Caco-2 (cell line): ENCODE data around the gene AAMDC. TPM values are rescaled to one million over a fixed set of nuclear protein-coding genes. Genes with fewer than 3 reads are reported as not detected.
"Not testable (repeated sequence)": the region's sequence is repeated elsewhere in the genome, so short reads cannot be mapped to it uniquely, and the experiment has no call there.

Experiments used
- BruUV-seq: library from RNA; stranded (reverse); fragments of 400-500 nt; replicated peaks from 2 replicates; lab custom pipeline; 2021; lab: Mats Ljungman, UMichigan
- CTCF ChIA-PET: fragments of 300-600 bp; sonication (Branson Sonifier 250); formaldehyde crosslinking; loops from one replicate; lab custom pipeline; 2022; ENCODE audit warnings: antibody characterized with exemption; lab: Charles Lee
- POLR2A ChIA-PET: fragments of 300-600 bp; sonication (Branson Sonifier 250); formaldehyde crosslinking; loops from one replicate; lab custom pipeline; 2022; ENCODE audit warnings: antibody characterized with exemption; lab: Charles Lee
- DNase-seq, 2 experiments: peaks; one replicate each; pipeline versions ENCODE4 v3.0.0 to v3.0.0-alpha.2; 2020 to 2022
- H3K27me3 ChIP-seq: replicated peaks from 2 replicates; pipeline ENCODE4 v1.6.0; 2011; ENCODE audit warnings: low read length; ENCODE audit not compliant: control insufficient read depth, insufficient read depth
- H3K36me3 ChIP-seq: 2 replicates; pipeline ENCODE4 v1.5.1; 2011; ENCODE audit warnings: low read length; ENCODE audit not compliant: control insufficient read depth, insufficient read depth
- H3K4me1 ChIP-seq: fragments of 250-450 bp; sonication (Bioruptor Pico); 2 replicates; pipeline ENCODE4 v1.5.1; 2020; ENCODE audit warnings: mild to moderate bottlenecking
- H3K4me3 ChIP-seq: 2 replicates; pipeline ENCODE4 v1.5.1; 2011; ENCODE audit warnings: low read depth, mild to moderate bottlenecking, control low read depth, low read length
- H3K9me3 ChIP-seq: fragments of 250-450 bp; sonication (Bioruptor Pico); 2 replicates; pipeline ENCODE4 v1.5.1; 2020; ENCODE audit warnings: mild to moderate bottlenecking, moderate library complexity
- H3K27ac Mint-ChIP-seq: one replicate; pipeline ENCODE4 v1.8.0; 2022; ENCODE audit warnings: mixed read lengths; ENCODE audit not compliant: unreplicated experiment
- H3K27me3 Mint-ChIP-seq: one replicate; pipeline ENCODE4 v1.8.0; 2022; ENCODE audit warnings: mixed read lengths; ENCODE audit not compliant: insufficient read depth, unreplicated experiment
- H3K36me3 Mint-ChIP-seq: one replicate; pipeline ENCODE4 v1.8.0; 2022; ENCODE audit warnings: mild to moderate bottlenecking, mixed read lengths; ENCODE audit not compliant: insufficient read depth, unreplicated experiment
- H3K4me1 Mint-ChIP-seq: one replicate; pipeline ENCODE4 v1.8.0; 2022; ENCODE audit warnings: low read depth, mixed read lengths; ENCODE audit not compliant: unreplicated experiment
- H3K4me3 Mint-ChIP-seq: one replicate; pipeline ENCODE4 v1.8.0; 2022; ENCODE audit warnings: mild to moderate bottlenecking, moderate library complexity, mixed read lengths; ENCODE audit not compliant: unreplicated experiment
- H3K9me3 Mint-ChIP-seq: one replicate; pipeline ENCODE4 v1.8.0; 2022; ENCODE audit warnings: mixed read lengths; ENCODE audit not compliant: unreplicated experiment
- CTCF ChIP-seq, 2 experiments: fragments of 200-600 bp in 1 of 2; IDR thresholded peaks; 1 replicate in 1 of 2; 2 replicates in 1 of 2; pipeline versions ENCODE4 v1.5.1 to v1.8.0; 2011 to 2022; ENCODE audit warnings: antibody characterized with exemption in 1 of 2, control low read depth in 1 of 2, inconsistent platforms in 1 of 2, low read depth in 1 of 2, low read length in 1 of 2, mild to moderate bottlenecking in 1 of 2, moderate library complexity in 1 of 2; ENCODE audit not compliant: insufficient read depth in 1 of 2, severe bottlenecking in 1 of 2, unreplicated experiment in 1 of 2
- intact Hi-C: fragments of 100-400 bp; cut with micrococcal nuclease; formaldehyde crosslinking; loops from one replicate; pipeline ENCODE4 v1.10.0; 2022; ENCODE audit not compliant: unreplicated experiment
- total RNA-seq: library from RNA; stranded (reverse); gene quantifications from 2 replicates; pipeline ENCODE4 v1.2.3, GENCODE V29; 2022

The AAMDC gene
- total RNA-seq, 1 experiment from 2014 or later: 89.7 TPM

GRCh38 chr11:77909277-77909676, 88.3 kb downstream of the AAMDC start:
- H3K4me3 Mint-ChIP-seq: no peak overlapping the region
- CTCF ChIA-PET: interaction anchor here (0.6 kb wide), 1 partner anchor 158 kb away, joined by 3 read pairs; no protein-coding TSS in a partner anchor

GRCh38 chr11:77910828-77911227, 89.9 kb downstream of the AAMDC start:
- H3K36me3 ChIP-seq, H3K27me3 ChIP-seq, H3K4me1 ChIP-seq, H3K9me3 Mint-ChIP-seq, H3K4me1 Mint-ChIP-seq, CTCF ChIA-PET, H3K4me3 Mint-ChIP-seq, H3K4me3 ChIP-seq, H3K9me3 ChIP-seq, intact Hi-C loops, H3K27ac Mint-ChIP-seq, POLR2A ChIA-PET, H3K27me3 Mint-ChIP-seq, DNase-seq, BruUV-seq: not testable (repeated sequence)
- H3K36me3 Mint-ChIP-seq: peaks cover 12% of the 10 kb centered on the region

More at GRCh38 chr11:77909277-77909676, 88.3 kb downstream of the AAMDC start:
- H3K36me3 Mint-ChIP-seq: peaks cover 20% of the 10 kb centered on the region
- H3K4me1 ChIP-seq: no peaks in the 10 kb centered on the region
- H3K9me3 ChIP-seq: no peaks in the 10 kb centered on the region
- intact Hi-C loops: no loop called here
- H3K9me3 Mint-ChIP-seq: no peaks in the 10 kb centered on the region
- BruUV-seq: no TSS peak
- H3K4me3 ChIP-seq: no peak overlapping the region
- no peaks in the 10 kb centered on the region for H3K27me3 ChIP-seq
- no peaks in the 10 kb centered on the region for H3K36me3 ChIP-seq
- POLR2A ChIA-PET: no interaction called here
- H3K27ac Mint-ChIP-seq: no peak overlapping the region
- no peak for DNase-seq
- H3K27me3 Mint-ChIP-seq: no peaks in the 10 kb centered on the region
- no peak for TF ChIP-seq CTCF (IDR thresholded peaks at IDR 0.05; ENCODE audit: insufficient read depth in 1 of 2, low read depth in 1 of 2, low read length in 1 of 2, severe bottlenecking in 1 of 2, unreplicated experiment in 1 of 2)
- no peaks in the 10 kb centered on the region for H3K4me1 Mint-ChIP-seq

- BruUV-seq, H3K36me3 ChIP-seq, CTCF ChIA-PET, H3K9me3 ChIP-seq, H3K4me1 ChIP-seq, H3K4me1 Mint-ChIP-seq, H3K27me3 ChIP-seq, DNase-seq, H3K4me3 ChIP-seq, H3K9me3 Mint-ChIP-seq, H3K4me3 Mint-ChIP-seq, intact Hi-C loops, H3K27ac Mint-ChIP-seq, H3K27me3 Mint-ChIP-seq, POLR2A ChIA-PET: not testable (repeated sequence)
- peaks cover 25% of the 10 kb centered on the region for H3K36me3 Mint-ChIP-seq
Measured at GRCh38 chr11:77913608-77914306, 92.8 kb downstream of the AAMDC start.

- DNase-seq, CTCF ChIA-PET, intact Hi-C loops, H3K4me1 ChIP-seq, H3K27me3 ChIP-seq, H3K9me3 ChIP-seq, H3K36me3 ChIP-seq, BruUV-seq, H3K4me3 Mint-ChIP-seq, POLR2A ChIA-PET, H3K4me1 Mint-ChIP-seq, H3K4me3 ChIP-seq, H3K27me3 Mint-ChIP-seq, H3K9me3 Mint-ChIP-seq, H3K27ac Mint-ChIP-seq: not testable (repeated sequence)
- peaks cover 31% of the 10 kb centered on the region for H3K36me3 Mint-ChIP-seq
Measured at GRCh38 chr11:77914307-77914791, 93.4 kb downstream of the AAMDC start.

- H3K27me3 ChIP-seq, H3K4me1 Mint-ChIP-seq, H3K4me3 ChIP-seq, BruUV-seq, intact Hi-C loops, CTCF ChIA-PET, H3K4me1 ChIP-seq, POLR2A ChIA-PET, H3K4me3 Mint-ChIP-seq, DNase-seq, H3K27me3 Mint-ChIP-seq, H3K36me3 ChIP-seq, H3K9me3 Mint-ChIP-seq, H3K9me3 ChIP-seq, H3K27ac Mint-ChIP-seq: not testable (repeated sequence)
- peaks cover 49% of the 10 kb centered on the region for H3K36me3 Mint-ChIP-seq
Measured at GRCh38 chr11:77917713-77918112, 96.8 kb downstream of the AAMDC start.
